HepG2 (cell line): ENCODE measurements around the gene MINDY1. TPM values are rescaled to one million over a fixed set of nuclear protein-coding genes. Genes with fewer than 3 reads are reported as not detected.

Experiments
- ATAD3A ChIP-seq: sonication (generic); formaldehyde crosslinking; IDR thresholded peaks from 2 replicates; pipeline ENCODE4 v1.4.0; 2020; ENCODE audit warnings: missing genetic modification reagents
- CCAR2 ChIP-seq: fragments of 200-400 bp; formaldehyde crosslinking; optimal IDR thresholded peaks from 2 replicates; pipeline ENCODE3; 2018; ENCODE audit warnings: low read depth, mild to moderate bottlenecking, low read length, moderate library complexity
- CENPT ChIP-seq: sonication (generic); formaldehyde crosslinking; IDR thresholded peaks from 2 replicates; pipeline ENCODE4 v1.8.0; 2022; ENCODE audit warnings: low read depth, mild to moderate bottlenecking, moderate library complexity, missing genetic modification reagents
- HCFC1 ChIP-seq: fragments of 150-350 bp; IDR thresholded peaks from 2 replicates; pipeline ENCODE4 v1.6.1; 2014; ENCODE audit warnings: low read depth, low read length
- HMGA1 ChIP-seq: sonication (generic); formaldehyde crosslinking; conservative IDR thresholded peaks from 2 replicates; pipeline ENCODE4 v1.4.0; 2020; ENCODE audit warnings: missing genetic modification reagents
- IRF2 ChIP-seq: IDR thresholded peaks from 2 replicates; pipeline ENCODE4 v1.6.1; 2018; ENCODE audit warnings: missing genetic modification reagents, missing compliant biosample characterization
- MBD4 ChIP-seq: IDR thresholded peaks from 2 replicates; pipeline ENCODE4 v1.6.1; 2012; ENCODE audit warnings: low read length, inconsistent platforms, borderline replicate concordance
- NPAS2 ChIP-seq: sonication (generic); formaldehyde crosslinking; IDR thresholded peaks from 2 replicates; pipeline ENCODE4 v1.8.0; 2022; ENCODE audit warnings: mild to moderate bottlenecking, missing genetic modification reagents, borderline replicate concordance
- POLR2AphosphoS5 ChIP-seq: IDR thresholded peaks from 2 replicates; pipeline ENCODE4 v1.6.1; 2012; ENCODE audit warnings: low read depth, low read length
- SP1 ChIP-seq, 2 experiments: fragments of 450-650 bp in 1 of 2; sonication (generic) in 1 of 2; formaldehyde crosslinking in 1 of 2; IDR thresholded peaks; 2 replicates each; pipeline versions ENCODE4 v1.4.0 to v1.6.1; 2016 to 2020; ENCODE audit warnings: missing genetic modification reagents in 1 of 2
- ZBTB38 ChIP-seq: sonication (generic); formaldehyde crosslinking; IDR thresholded peaks from 2 replicates; pipeline ENCODE4 v1.5.1; 2020; ENCODE audit warnings: mild to moderate bottlenecking, missing genetic modification reagents
- ZBTB42 ChIP-seq: sonication (generic); formaldehyde crosslinking; IDR thresholded peaks from 2 replicates; pipeline ENCODE4 v1.5.0; 2020; ENCODE audit warnings: mild to moderate bottlenecking, missing genetic modification reagents
- ZFP41 ChIP-seq: sonication (generic); formaldehyde crosslinking; IDR thresholded peaks from 2 replicates; pipeline ENCODE4 v1.4.0; 2020; ENCODE audit warnings: mild to moderate bottlenecking, missing genetic modification reagents, borderline replicate concordance
- ZNF225 ChIP-seq: sonication (generic); formaldehyde crosslinking; IDR thresholded peaks from 2 replicates; pipeline ENCODE4 v1.4.0; 2020; ENCODE audit warnings: mild to moderate bottlenecking, missing genetic modification reagents
- ZNF274 ChIP-seq: sonication (generic); formaldehyde crosslinking; IDR thresholded peaks from 2 replicates; pipeline ENCODE4 v1.5.1; 2020; ENCODE audit warnings: mild to moderate bottlenecking, missing genetic modification reagents
- ZNF317 ChIP-seq: sonication (generic); formaldehyde crosslinking; IDR thresholded peaks from 2 replicates; pipeline ENCODE4 v1.5.0; 2020; ENCODE audit warnings: mild to moderate bottlenecking, missing genetic modification reagents
- ZNF33B ChIP-seq: sonication (generic); formaldehyde crosslinking; IDR thresholded peaks from 2 replicates; pipeline ENCODE4 v1.5.1; 2020; ENCODE audit warnings: mild to moderate bottlenecking, missing genetic modification reagents
- ZNF441 ChIP-seq: sonication (generic); formaldehyde crosslinking; IDR thresholded peaks from 2 replicates; pipeline ENCODE4 v1.7.0; 2021; ENCODE audit warnings: missing genetic modification reagents, borderline replicate concordance
- ZNF460 ChIP-seq: sonication (generic); formaldehyde crosslinking; IDR thresholded peaks from 2 replicates; pipeline ENCODE4 v1.5.1; 2020; ENCODE audit warnings: missing genetic modification reagents, mild to moderate bottlenecking, borderline replicate concordance
- ZNF510 ChIP-seq: sonication (generic); formaldehyde crosslinking; IDR thresholded peaks from 2 replicates; pipeline ENCODE4 v1.4.0; 2020; ENCODE audit warnings: low read depth, mild to moderate bottlenecking, missing genetic modification reagents
- ZNF550 ChIP-seq: sonication (generic); formaldehyde crosslinking; IDR thresholded peaks from 2 replicates; pipeline ENCODE4 v1.4.0; 2020; ENCODE audit warnings: mild to moderate bottlenecking, missing genetic modification reagents, borderline replicate concordance
- ZNF577 ChIP-seq: sonication (generic); formaldehyde crosslinking; IDR thresholded peaks from 2 replicates; pipeline ENCODE4 v1.4.0; 2020; ENCODE audit warnings: mild to moderate bottlenecking, low read depth, missing genetic modification reagents, borderline replicate concordance
- ZNF772 ChIP-seq: sonication (generic); formaldehyde crosslinking; IDR thresholded peaks from 2 replicates; pipeline ENCODE4 v1.5.0; 2020; ENCODE audit warnings: mild to moderate bottlenecking, missing genetic modification reagents
- polyA plus RNA-seq, 8 experiments: library from polyadenylated mRNA; depleted of rRNA in 3 of 8; stranded (reverse) in 7 of 8; unstranded in 1 of 8; fragments of >200 nt; fragmentation: Illumina TruSeq in 4 of 8; extraction: Trizol in 4 of 8; gene quantifications; 2 replicates each; pipeline versions ENCODE4 v1.2.1 to v1.2.3, GENCODE V29; 2011 to 2016; ENCODE audit warnings: low read depth in 4 of 8, missing spikeins in 1 of 8, mixed read lengths in 1 of 8; ENCODE audit not compliant: insufficient read depth in 1 of 8
- total RNA-seq, 5 experiments: library from RNA; depleted of rRNA; stranded (reverse); fragments of >200 nt; fragmentation: Illumina TruSeq; extraction: Trizol; gene quantifications; 2 replicates each; pipeline ENCODE4 v1.2.3, GENCODE V29; 2016; ENCODE audit warnings: low read depth in 1 of 5
- TF ChIP-seq, protein P1 (sequence below): sonication (generic); formaldehyde crosslinking; conservative IDR thresholded peaks from 2 replicates; pipeline ENCODE4 v1.8.0; 2022; ENCODE audit warnings: mild to moderate bottlenecking, moderate library complexity, missing genetic modification reagents
- TF ChIP-seq, protein P2 (sequence below): sonication (generic); formaldehyde crosslinking; conservative IDR thresholded peaks from 2 replicates; pipeline ENCODE4 v1.5.0; 2020; ENCODE audit warnings: missing genetic modification reagents

Gene MINDY1
- total and polyA plus RNA-seq, 2 of the 13 experiments (the other 11 are each of a cell fraction or from before 2014, with no cell fraction given), result 11.1 to 15.0 TPM

DNA sequence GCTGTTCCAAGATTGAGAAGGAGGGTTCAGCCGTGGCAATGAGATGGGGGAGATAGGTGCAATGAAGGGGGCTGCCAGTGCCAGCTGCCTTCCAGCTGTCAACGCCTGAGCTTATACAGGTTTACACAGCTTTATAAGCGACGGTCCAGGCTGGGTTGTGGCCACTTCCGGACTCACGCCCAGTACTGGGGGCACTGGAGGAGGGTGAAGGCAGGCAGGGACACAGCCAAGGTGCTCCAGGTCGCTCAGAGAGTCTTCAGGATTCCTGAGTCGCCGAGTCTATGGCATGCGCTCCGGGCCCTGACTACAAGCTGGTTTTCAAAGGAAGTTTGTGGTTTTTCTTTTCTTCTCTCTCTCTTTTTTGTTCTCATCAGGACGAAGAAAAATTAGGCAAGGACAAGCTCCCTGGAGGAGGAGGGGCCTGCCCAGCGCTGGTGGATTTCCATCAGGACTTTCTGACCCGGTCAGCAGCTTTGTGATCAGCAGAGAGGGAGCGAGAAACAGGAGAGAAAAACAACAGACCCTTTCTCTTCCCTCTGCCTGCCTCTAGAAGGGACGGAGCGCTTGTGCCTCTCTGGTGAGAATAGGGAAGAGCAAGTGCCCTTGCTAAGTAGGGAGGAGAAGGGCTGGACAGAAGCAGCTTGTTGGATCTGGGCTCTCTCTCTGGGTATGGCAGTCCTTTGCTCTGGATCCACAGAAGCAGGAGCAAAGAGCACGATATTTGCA is at the start of gene MINDY1 (continued):
- TF ChIP-seq ZBTB38 (CRISPR knock-in tag) (0 out of 2 replicates have a peak, but pooled peaks have one; percentile 48), ZFP41 (CRISPR knock-in tag) (no peak), ZNF460 (no peak), ZNF510 (no peak), NPAS2 (CRISPR knock-in tag) (no peak), ZNF274 (CRISPR knock-in tag) (peak; percentile 79; the same call in 1 of the 2 replicates), ZNF577 (CRISPR knock-in tag) (no peak), ZNF33B (no peak), CENPT (CRISPR knock-in tag) (no peak), POLR2AphosphoS5 (peak; percentile 71), HMGA1 (CRISPR knock-in tag) (no peak), ZNF317 (peak; percentile 92), ZNF550 (no peak), HCFC1 (no peak), ZNF441 (CRISPR knock-in tag) (no peak), ATAD3A (CRISPR knock-in tag) (no peak), MBD4 (no peak), ZNF225 (CRISPR knock-in tag) (no peak), ZNF772 (CRISPR knock-in tag) (no peak), IRF2 (CRISPR knock-in tag) (no peak), ZBTB42 (CRISPR knock-in tag) (no peak), CCAR2 (no peak), SP1 (IDR thresholded peaks at IDR 0.05) (no peak), SP1 (CRISPR knock-in tag; IDR thresholded peaks at IDR 0.05) (no peak)
- TF ChIP-seq, protein P1, sequence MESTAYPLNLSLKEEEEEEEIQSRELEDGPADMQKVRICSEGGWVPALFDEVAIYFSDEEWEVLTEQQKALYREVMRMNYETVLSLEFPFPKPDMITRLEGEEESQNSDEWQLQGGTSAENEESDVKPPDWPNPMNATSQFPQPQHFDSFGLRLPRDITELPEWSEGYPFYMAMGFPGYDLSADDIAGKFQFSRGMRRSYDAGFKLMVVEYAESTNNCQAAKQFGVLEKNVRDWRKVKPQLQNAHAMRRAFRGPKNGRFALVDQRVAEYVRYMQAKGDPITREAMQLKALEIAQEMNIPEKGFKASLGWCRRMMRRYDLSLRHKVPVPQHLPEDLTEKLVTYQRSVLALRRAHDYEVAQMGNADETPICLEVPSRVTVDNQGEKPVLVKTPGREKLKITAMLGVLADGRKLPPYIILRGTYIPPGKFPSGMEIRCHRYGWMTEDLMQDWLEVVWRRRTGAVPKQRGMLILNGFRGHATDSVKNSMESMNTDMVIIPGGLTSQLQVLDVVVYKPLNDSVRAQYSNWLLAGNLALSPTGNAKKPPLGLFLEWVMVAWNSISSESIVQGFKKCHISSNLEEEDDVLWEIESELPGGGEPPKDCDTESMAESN (CRISPR knock-in tag), result no peak
- TF ChIP-seq, protein P2, sequence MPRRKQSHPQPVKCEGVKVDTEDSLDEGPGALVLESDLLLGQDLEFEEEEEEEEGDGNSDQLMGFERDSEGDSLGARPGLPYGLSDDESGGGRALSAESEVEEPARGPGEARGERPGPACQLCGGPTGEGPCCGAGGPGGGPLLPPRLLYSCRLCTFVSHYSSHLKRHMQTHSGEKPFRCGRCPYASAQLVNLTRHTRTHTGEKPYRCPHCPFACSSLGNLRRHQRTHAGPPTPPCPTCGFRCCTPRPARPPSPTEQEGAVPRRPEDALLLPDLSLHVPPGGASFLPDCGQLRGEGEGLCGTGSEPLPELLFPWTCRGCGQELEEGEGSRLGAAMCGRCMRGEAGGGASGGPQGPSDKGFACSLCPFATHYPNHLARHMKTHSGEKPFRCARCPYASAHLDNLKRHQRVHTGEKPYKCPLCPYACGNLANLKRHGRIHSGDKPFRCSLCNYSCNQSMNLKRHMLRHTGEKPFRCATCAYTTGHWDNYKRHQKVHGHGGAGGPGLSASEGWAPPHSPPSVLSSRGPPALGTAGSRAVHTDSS (CRISPR knock-in tag), result no peak
